ENCODE results near the gene BRD4. TPM values are rescaled to one million over a fixed set of nuclear protein-coding genes. Genes with fewer than 3 reads are reported as not detected.
A peak's percentile ranks its signal among the peaks of the same experiment; 100 is the strongest.

Gene BRD4
- total RNA-seq, 4 donors from 2014 or later, result 54.8 to 111 (median 68.3) TPM

DNA sequence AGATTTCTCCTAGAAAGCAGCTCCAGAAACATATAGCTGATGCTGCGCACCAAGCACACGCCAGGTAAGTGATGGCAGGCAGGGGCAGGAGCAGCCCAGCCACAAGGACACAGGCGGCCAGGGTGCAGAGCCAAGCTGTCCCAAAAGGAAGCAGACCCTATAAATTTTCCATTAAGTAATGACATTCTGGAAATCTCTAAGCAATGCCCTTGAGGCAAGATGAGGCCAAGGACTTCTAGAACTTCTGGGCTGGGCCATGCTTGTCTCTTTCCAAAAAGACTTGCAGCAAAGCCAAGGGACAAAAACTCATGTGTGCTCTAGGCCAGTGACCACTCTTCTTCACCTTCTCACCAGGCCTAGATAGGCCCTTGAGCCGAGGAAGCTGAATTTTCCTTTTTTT is 57.9 kb downstream of the BRD4 start:
- Histone ChIP-seq H3K4me3 (no peak overlapping the region), H3K27ac (no peak overlapping the region), H3K27me3 (no peaks in the 10 kb centered on the region), H3K36me3 (peaks cover 36% of the 10 kb centered on the region), H3K9me3 (no peaks in the 10 kb centered on the region), H3K4me1 (peaks cover 69% of the 10 kb centered on the region)
- DNase-seq (ENCODE audit: low spot score in 2 of 2), result no peak
- TF ChIP-seq POLR2AphosphoS5 (IDR thresholded peaks at IDR 0.05), result no peak
- TF ChIP-seq POLR2A (IDR thresholded peaks at IDR 0.05), result no peak
- TF ChIP-seq EP300 (IDR thresholded peaks at IDR 0.05), result no peak
- TF ChIP-seq, protein P1, sequence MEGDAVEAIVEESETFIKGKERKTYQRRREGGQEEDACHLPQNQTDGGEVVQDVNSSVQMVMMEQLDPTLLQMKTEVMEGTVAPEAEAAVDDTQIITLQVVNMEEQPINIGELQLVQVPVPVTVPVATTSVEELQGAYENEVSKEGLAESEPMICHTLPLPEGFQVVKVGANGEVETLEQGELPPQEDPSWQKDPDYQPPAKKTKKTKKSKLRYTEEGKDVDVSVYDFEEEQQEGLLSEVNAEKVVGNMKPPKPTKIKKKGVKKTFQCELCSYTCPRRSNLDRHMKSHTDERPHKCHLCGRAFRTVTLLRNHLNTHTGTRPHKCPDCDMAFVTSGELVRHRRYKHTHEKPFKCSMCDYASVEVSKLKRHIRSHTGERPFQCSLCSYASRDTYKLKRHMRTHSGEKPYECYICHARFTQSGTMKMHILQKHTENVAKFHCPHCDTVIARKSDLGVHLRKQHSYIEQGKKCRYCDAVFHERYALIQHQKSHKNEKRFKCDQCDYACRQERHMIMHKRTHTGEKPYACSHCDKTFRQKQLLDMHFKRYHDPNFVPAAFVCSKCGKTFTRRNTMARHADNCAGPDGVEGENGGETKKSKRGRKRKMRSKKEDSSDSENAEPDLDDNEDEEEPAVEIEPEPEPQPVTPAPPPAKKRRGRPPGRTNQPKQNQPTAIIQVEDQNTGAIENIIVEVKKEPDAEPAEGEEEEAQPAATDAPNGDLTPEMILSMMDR (IDR thresholded peaks at IDR 0.05), result no peak
- 79% methylated on average over 4 of the region's 4 CpGs for WGBS

DNA sequence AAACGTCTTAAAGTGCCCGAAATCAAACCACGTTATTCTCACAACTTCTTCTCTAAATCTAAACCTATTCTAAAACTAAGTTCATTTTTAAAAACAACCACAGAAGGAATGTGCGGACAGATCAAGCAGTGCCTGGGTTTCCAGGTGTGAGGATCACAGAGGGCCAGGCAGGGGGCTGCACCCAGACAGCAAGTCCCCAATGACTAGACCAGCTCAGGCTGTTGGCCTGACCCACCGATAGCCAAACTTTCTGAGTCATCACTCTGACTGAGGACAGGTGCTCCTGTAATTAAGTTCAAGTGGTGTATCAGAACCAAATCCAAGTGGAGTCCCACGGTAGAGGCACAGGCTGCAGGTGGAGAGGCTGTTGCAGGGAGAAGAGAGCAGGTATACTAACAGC is 62.5 kb downstream of the BRD4 start:
- H3K4me1 ChIP-seq, result peaks cover 54% of the 10 kb centered on the region
- DNase-seq (ENCODE audit: low spot score in 2 of 2), result no peak
- 81% methylated on average over 6 of the region's 6 CpGs for WGBS
- no peak for TF ChIP-seq POLR2AphosphoS5 (IDR thresholded peaks at IDR 0.05)
- no peak for TF ChIP-seq POLR2A (IDR thresholded peaks at IDR 0.05)
- TF ChIP-seq, protein P1 (IDR thresholded peaks at IDR 0.05), result no peak
- no peak for TF ChIP-seq EP300 (IDR thresholded peaks at IDR 0.05)
- H3K36me3 ChIP-seq, result peaks cover 75% of the 10 kb centered on the region
- no peak overlapping the region for H3K4me3 ChIP-seq
- H3K27me3 ChIP-seq, result no peaks in the 10 kb centered on the region
- H3K9me3 ChIP-seq, result no peaks in the 10 kb centered on the region
- no peak overlapping the region for H3K27ac ChIP-seq

DNA sequence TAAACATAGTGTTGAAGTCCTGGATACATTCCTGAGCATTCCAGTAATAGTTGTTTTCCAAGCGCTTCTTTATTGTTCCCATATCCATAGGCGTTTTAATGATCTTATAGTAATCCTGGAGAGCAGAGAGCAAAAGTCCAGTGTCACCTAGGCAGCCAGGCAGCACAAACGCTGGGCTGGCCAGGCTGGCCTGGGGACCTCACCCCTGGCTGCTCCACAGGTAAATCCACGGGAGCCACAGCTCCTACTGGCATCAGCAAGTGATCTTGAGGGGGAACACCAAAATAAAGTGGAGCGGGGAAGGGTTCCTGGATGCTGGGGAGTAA is 63.4 kb downstream of the BRD4 start:
- no peak overlapping the region for H3K27ac ChIP-seq
- WGBS, result 75% methylated on average over 5 of the region's 5 CpGs
- no peak overlapping the region for H3K4me3 ChIP-seq
- H3K27me3 ChIP-seq, result no peaks in the 10 kb centered on the region
- no peaks in the 10 kb centered on the region for H3K9me3 ChIP-seq
- TF ChIP-seq EP300 (IDR thresholded peaks at IDR 0.05), result no peak
- TF ChIP-seq POLR2A (IDR thresholded peaks at IDR 0.05), result no peak
- TF ChIP-seq POLR2AphosphoS5 (IDR thresholded peaks at IDR 0.05), result no peak
- TF ChIP-seq, protein P1 (IDR thresholded peaks at IDR 0.05), result no peak
- peaks cover 54% of the 10 kb centered on the region for H3K4me1 ChIP-seq
- no peak for DNase-seq (ENCODE audit: low spot score in 2 of 2)
- H3K36me3 ChIP-seq, result peaks cover 84% of the 10 kb centered on the region

DNA sequence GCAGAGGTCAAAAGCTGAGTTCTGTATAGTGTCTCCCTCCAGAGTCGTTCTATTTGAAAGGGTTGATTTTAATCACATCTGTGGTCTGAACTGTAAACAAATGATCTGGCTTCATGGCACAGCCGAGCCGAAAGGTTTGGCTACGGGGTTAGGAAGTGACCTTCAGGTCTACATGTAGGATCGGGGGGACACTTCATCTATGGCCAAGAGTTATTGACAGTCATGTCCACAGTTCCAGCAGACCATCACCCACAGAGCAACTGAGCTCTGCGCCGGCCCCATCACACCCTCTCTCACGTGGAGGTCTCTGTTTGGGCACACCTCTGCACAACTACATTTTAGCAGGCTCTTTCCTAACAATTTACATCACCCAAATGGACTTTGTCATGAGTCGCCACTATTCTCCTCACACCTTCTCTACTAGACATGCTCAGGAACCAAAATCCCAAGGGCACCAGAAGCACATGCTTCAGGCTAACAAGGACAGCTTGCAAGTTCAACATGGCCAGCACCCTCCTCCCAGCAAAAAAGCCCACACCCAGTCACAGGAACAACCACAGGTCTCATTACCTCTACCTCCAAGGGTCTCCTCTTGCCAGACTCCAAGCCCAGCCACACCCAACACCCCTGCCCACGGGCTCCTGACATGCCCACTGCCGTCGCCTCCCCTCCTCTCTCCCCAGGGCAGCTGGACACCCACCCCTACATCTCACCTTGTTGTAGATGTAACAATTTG is 64.0 kb downstream of the BRD4 start:
- no peaks in the 10 kb centered on the region for H3K27me3 ChIP-seq
- DNase-seq (ENCODE audit: low spot score in 2 of 2), result no peak
- no peaks in the 10 kb centered on the region for H3K9me3 ChIP-seq
- peaks cover 50% of the 10 kb centered on the region for H3K4me1 ChIP-seq
- H3K36me3 ChIP-seq, result peaks cover 89% of the 10 kb centered on the region
- TF ChIP-seq POLR2AphosphoS5 (IDR thresholded peaks at IDR 0.05) (no peak), EP300 (IDR thresholded peaks at IDR 0.05) (no peak), POLR2A (IDR thresholded peaks at IDR 0.05) (no peak)
- TF ChIP-seq, protein P1 (IDR thresholded peaks at IDR 0.05), result no peak
- no peak overlapping the region for H3K27ac ChIP-seq
- 81% methylated on average over 12 of the region's 12 CpGs for WGBS
- no peak overlapping the region for H3K4me3 ChIP-seq

DNA sequence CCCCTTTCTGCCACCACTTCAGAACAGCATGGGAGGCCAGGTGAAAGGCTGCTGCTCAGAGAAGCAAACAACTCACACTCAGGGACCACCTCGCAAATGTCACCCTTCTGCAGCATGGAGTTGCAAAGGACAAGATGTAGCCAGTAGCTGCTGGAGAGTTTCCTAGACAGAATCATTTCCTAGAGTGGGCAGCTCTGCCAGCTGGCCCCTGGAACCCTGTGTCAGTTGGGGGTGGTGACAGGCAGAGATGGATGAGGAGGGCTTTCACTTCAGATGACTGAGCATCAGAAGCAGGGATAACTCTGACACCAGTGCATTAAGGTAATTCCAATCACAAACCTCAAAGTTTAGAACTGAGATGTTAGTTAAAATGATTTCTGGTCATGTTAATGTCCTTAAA is 65.7 kb downstream of the BRD4 start:
- DNase-seq (ENCODE audit: low spot score in 2 of 2), result no peak
- Histone ChIP-seq H3K4me1 (peaks cover 44% of the 10 kb centered on the region), H3K9me3 (no peaks in the 10 kb centered on the region), H3K4me3 (no peak overlapping the region), H3K36me3 (peaks cover 92% of the 10 kb centered on the region), H3K27ac (peak overlapping the region; percentile 40), H3K27me3 (no peaks in the 10 kb centered on the region)
- TF ChIP-seq EP300 (IDR thresholded peaks at IDR 0.05) (no peak), POLR2A (IDR thresholded peaks at IDR 0.05) (no peak), POLR2AphosphoS5 (IDR thresholded peaks at IDR 0.05) (no peak)
- TF ChIP-seq, protein P1 (IDR thresholded peaks at IDR 0.05), result no peak
- WGBS, result no CpG with 5 or more reads among the region's 1 CpG

All from suprapubic skin (tissue), 4 donors.